Astrocyte (in vitro differentiated cells and primary cell): ENCODE data around the gene NXN. TPM values are rescaled to one million over a fixed set of nuclear protein-coding genes. Genes with fewer than 3 reads are reported as not detected.

ENCODE experiments used
- DNase-seq: peaks from one replicate; pipeline ENCODE4 v3.0.0-alpha.2; 2010; ENCODE audit warnings: low read depth
- FAIRE-seq: peaks from 2 replicates; lab custom pipeline; 2011; peaks lifted over from hg19 to GRCh38; lab: Jason Lieb, UNC
- H2AFZ ChIP-seq: 2 replicates; pipeline ENCODE4 v1.6.0; 2012; ENCODE audit warnings: low read depth, low read length, inconsistent platforms
- H3K27ac ChIP-seq: 2 replicates; pipeline ENCODE4 v1.5.1; 2011; ENCODE audit warnings: low read depth, low read length, inconsistent platforms
- H3K27me3 ChIP-seq: 2 replicates; pipeline ENCODE4 v1.6.0; 2011; ENCODE audit warnings: low read length, inconsistent platforms; ENCODE audit not compliant: insufficient read depth
- H3K36me3 ChIP-seq: 2 replicates; pipeline ENCODE4 v1.5.1; 2011; ENCODE audit warnings: low read length, inconsistent platforms; ENCODE audit not compliant: insufficient read depth
- H3K4me1 ChIP-seq: 2 replicates; pipeline ENCODE4 v1.5.1; 2011; ENCODE audit warnings: low read length, inconsistent platforms; ENCODE audit not compliant: insufficient read depth
- H3K4me2 ChIP-seq: 2 replicates; pipeline ENCODE4 v1.6.0; 2012; ENCODE audit warnings: low read length, inconsistent platforms
- H3K4me3 ChIP-seq: 2 replicates; pipeline ENCODE4 v1.5.1; 2011; ENCODE audit warnings: low read depth, mild to moderate bottlenecking, low read length, inconsistent platforms; ENCODE audit not compliant: insufficient read depth
- H3K79me2 ChIP-seq: 2 replicates; pipeline ENCODE4 v1.6.0; 2012; ENCODE audit warnings: mild to moderate bottlenecking, low read length, inconsistent platforms; ENCODE audit not compliant: insufficient read depth
- H3K9ac ChIP-seq: 2 replicates; pipeline ENCODE4 v1.6.0; 2012; ENCODE audit warnings: mild to moderate bottlenecking, low read length, inconsistent platforms
- H3K9me3 ChIP-seq: 2 replicates; pipeline ENCODE4 v1.5.1; 2012; ENCODE audit warnings: low read depth, mild to moderate bottlenecking, low read length, inconsistent platforms; ENCODE audit not compliant: insufficient read depth
- H4K20me1 ChIP-seq: 2 replicates; pipeline ENCODE4 v1.6.0; 2012; ENCODE audit warnings: low read length, inconsistent platforms; ENCODE audit not compliant: insufficient read depth
- H3K27ac Mint-ChIP-seq: one replicate; pipeline ENCODE4 v1.8.0; 2021; ENCODE audit warnings: mild to moderate bottlenecking, mixed read lengths; ENCODE audit not compliant: unreplicated experiment
- H3K27me3 Mint-ChIP-seq: one replicate; pipeline ENCODE4 v1.8.0; 2021; ENCODE audit warnings: low read depth, mixed read lengths; ENCODE audit not compliant: unreplicated experiment
- H3K36me3 Mint-ChIP-seq: one replicate; pipeline ENCODE4 v1.8.0; 2021; ENCODE audit warnings: low read depth, mixed read lengths; ENCODE audit not compliant: unreplicated experiment
- H3K4me1 Mint-ChIP-seq: one replicate; pipeline ENCODE4 v1.8.0; 2021; ENCODE audit warnings: low read depth, mixed read lengths; ENCODE audit not compliant: unreplicated experiment
- H3K4me3 Mint-ChIP-seq: one replicate; pipeline ENCODE4 v1.8.0; 2021; ENCODE audit warnings: mild to moderate bottlenecking, moderate library complexity, mixed read lengths; ENCODE audit not compliant: unreplicated experiment
- H3K9me3 Mint-ChIP-seq: one replicate; pipeline ENCODE4 v1.8.0; 2021; ENCODE audit warnings: mild to moderate bottlenecking, mixed read lengths; ENCODE audit not compliant: unreplicated experiment
- EZH2 ChIP-seq: IDR thresholded peaks from 2 replicates; pipeline ENCODE4 v1.6.1; 2012; ENCODE audit warnings: mild to moderate bottlenecking, low read length, inconsistent platforms; ENCODE audit not compliant: insufficient read depth
- total RNA-seq: library from RNA; stranded (reverse); gene quantifications from 2 replicates; pipeline ENCODE4 v1.2.1, GENCODE V29; 2021
- TF ChIP-seq, protein P1 (sequence below): IDR thresholded peaks from 2 replicates; pipeline ENCODE4 v1.5.1; 2011; ENCODE audit warnings: low read depth, mild to moderate bottlenecking, inconsistent platforms, low read length, moderate library complexity; ENCODE audit not compliant: insufficient read depth

The NXN gene
- total RNA-seq, 1 donor from 2014 or later: 104 TPM

DNA sequence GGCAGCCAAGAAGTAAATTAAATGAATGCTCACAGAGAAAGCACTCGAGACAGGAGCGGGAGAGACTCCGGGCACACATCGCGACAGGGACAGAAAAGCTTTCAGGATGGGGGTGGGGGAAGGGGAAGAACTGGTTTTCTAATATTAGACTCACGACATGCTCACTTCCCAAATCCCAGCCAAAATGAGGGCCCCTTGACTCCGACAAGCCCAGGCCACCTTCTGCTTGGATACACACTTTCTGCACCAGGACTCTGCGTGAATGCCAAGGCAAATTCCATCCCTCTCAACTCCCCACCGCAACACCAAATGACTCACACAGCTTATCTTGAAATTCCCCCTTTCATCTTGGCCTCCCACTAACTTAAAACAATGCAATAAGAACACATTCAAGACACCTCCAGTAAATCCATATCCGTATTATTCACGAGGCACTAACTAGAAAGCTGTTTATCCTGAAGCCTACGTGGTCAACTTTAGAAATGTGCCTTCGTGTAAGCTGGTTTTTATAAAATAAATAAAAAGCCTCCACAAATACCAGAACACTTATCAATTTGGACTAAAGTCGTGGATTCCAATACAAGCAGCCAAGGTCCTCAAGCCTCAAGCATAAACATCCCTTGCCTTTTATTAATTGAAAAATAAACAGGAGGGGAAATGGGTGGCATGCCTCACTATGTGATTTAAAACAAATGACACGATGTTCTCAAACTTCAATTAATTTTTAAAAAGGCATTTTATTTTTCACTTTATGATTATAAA lies 46.1 kb downstream of the NXN start:
- Histone ChIP-seq H3K27me3 (no peaks in the 10 kb centered on the region), H3K79me2 (peaks cover 61% of the 10 kb centered on the region), H3K36me3 (no peaks in the 10 kb centered on the region), H3K4me1 (peaks cover 35% of the 10 kb centered on the region), H2AFZ (no peak overlapping the region), H4K20me1 (peaks cover 33% of the 10 kb centered on the region), H3K27ac (peak overlapping the region; percentile 80), H3K9me3 (no peaks in the 10 kb centered on the region), H3K9ac (peak overlapping the region; percentile 78), H3K4me3 (no peak overlapping the region), H3K4me2 (peak overlapping the region; percentile 82)
- H3K27me3 Mint-ChIP-seq: no peaks in the 10 kb centered on the region
- H3K4me3 Mint-ChIP-seq: peak overlapping the region; percentile 58
- TF ChIP-seq, protein P1, sequence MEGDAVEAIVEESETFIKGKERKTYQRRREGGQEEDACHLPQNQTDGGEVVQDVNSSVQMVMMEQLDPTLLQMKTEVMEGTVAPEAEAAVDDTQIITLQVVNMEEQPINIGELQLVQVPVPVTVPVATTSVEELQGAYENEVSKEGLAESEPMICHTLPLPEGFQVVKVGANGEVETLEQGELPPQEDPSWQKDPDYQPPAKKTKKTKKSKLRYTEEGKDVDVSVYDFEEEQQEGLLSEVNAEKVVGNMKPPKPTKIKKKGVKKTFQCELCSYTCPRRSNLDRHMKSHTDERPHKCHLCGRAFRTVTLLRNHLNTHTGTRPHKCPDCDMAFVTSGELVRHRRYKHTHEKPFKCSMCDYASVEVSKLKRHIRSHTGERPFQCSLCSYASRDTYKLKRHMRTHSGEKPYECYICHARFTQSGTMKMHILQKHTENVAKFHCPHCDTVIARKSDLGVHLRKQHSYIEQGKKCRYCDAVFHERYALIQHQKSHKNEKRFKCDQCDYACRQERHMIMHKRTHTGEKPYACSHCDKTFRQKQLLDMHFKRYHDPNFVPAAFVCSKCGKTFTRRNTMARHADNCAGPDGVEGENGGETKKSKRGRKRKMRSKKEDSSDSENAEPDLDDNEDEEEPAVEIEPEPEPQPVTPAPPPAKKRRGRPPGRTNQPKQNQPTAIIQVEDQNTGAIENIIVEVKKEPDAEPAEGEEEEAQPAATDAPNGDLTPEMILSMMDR: no peak
- TF ChIP-seq EZH2: no peak
- peak; percentile 100 for DNase-seq
- H3K36me3 Mint-ChIP-seq: peaks cover 18% of the 10 kb centered on the region
- FAIRE-seq: peak; percentile 95
- no peaks in the 10 kb centered on the region for H3K9me3 Mint-ChIP-seq
- H3K4me1 Mint-ChIP-seq: peaks cover 43% of the 10 kb centered on the region
- peak overlapping the region; percentile 93 for H3K27ac Mint-ChIP-seq

- H3K9ac ChIP-seq: no peak overlapping the region
- no peak for FAIRE-seq
- no peaks in the 10 kb centered on the region for H3K9me3 ChIP-seq
- H3K4me1 ChIP-seq: peaks cover 40% of the 10 kb centered on the region
- Mint-ChIP-seq H3K4me1 (peaks cover 56% of the 10 kb centered on the region), H3K9me3 (no peaks in the 10 kb centered on the region), H3K27ac (peak overlapping the region; percentile 67), H3K4me3 (no peak overlapping the region), H3K27me3 (no peaks in the 10 kb centered on the region), H3K36me3 (peaks cover 7% of the 10 kb centered on the region)
- H3K79me2 ChIP-seq: peaks cover 41% of the 10 kb centered on the region
- no peak overlapping the region for H2AFZ ChIP-seq
- no peaks in the 10 kb centered on the region for H3K27me3 ChIP-seq
- H4K20me1 ChIP-seq: peaks cover 26% of the 10 kb centered on the region
- DNase-seq: no peak
- TF ChIP-seq, protein P1: no peak
- no peak for TF ChIP-seq EZH2
- no peak overlapping the region for H3K4me3 ChIP-seq
- H3K27ac ChIP-seq: no peak overlapping the region
- no peak overlapping the region for H3K4me2 ChIP-seq
- H3K36me3 ChIP-seq: no peaks in the 10 kb centered on the region
Observed at GRCh38 chr17:930258-930657, 49.3 kb downstream of the NXN start.

GRCh38 chr17:929586-929985 lies 50.0 kb downstream of the NXN start:
- H3K9me3 ChIP-seq: no peaks in the 10 kb centered on the region
- H3K9ac ChIP-seq: no peak overlapping the region
- H3K4me1 Mint-ChIP-seq: peaks cover 61% of the 10 kb centered on the region
- no peak overlapping the region for H2AFZ ChIP-seq
- peaks cover 31% of the 10 kb centered on the region for H4K20me1 ChIP-seq
- no peaks in the 10 kb centered on the region for H3K27me3 ChIP-seq
- H3K36me3 ChIP-seq: no peaks in the 10 kb centered on the region
- H3K4me3 Mint-ChIP-seq: no peak overlapping the region
- peaks cover 6% of the 10 kb centered on the region for H3K36me3 Mint-ChIP-seq
- H3K27me3 Mint-ChIP-seq: no peaks in the 10 kb centered on the region
- peaks cover 45% of the 10 kb centered on the region for H3K4me1 ChIP-seq
- no peak overlapping the region for H3K4me3 ChIP-seq
- FAIRE-seq (no peak), DNase-seq (no peak)
- no peaks in the 10 kb centered on the region for H3K9me3 Mint-ChIP-seq
- H3K27ac ChIP-seq: no peak overlapping the region
- no peak overlapping the region for H3K4me2 ChIP-seq
- peaks cover 41% of the 10 kb centered on the region for H3K79me2 ChIP-seq
- TF ChIP-seq, protein P1: no peak
- no peak for TF ChIP-seq EZH2
- H3K27ac Mint-ChIP-seq: peak overlapping the region; percentile 30
